CD4-positive, alpha-beta T cell treated with Interleukin-6 at 100 ng/mL for 8 hours (primary cell): Measurements from ENCODE around the gene RABAC1.
A peak's percentile ranks its signal among the peaks of the same experiment; 100 is the strongest.

Experiments used
- DNase-seq: peaks from one replicate; pipeline ENCODE4 v3.0.0-alpha.2; 2020; ENCODE audit warnings: mixed read lengths, low spot score

Gene RABAC1

GRCh38 chr19:41928754-41929535 lies 30.2 kb downstream of the RABAC1 start:
- DNase-seq, result peak; percentile 59

GRCh38 chr19:41928221-41928683 lies 30.9 kb downstream of the RABAC1 start, which contains the start of gene ERFL:
TSS of gene ERFL (minus strand) at chr19:41928449. CDS start at chr19:41912919, 15,530 bp downstream.
- no peak for DNase-seq

- DNase-seq, result peak; percentile 35
Measured at GRCh38 chr19:41927497-41928192, 31.5 kb downstream of the RABAC1 start.

GRCh38 chr19:41926763-41927496 lies 32.2 kb downstream of the RABAC1 start:
- no peak for DNase-seq

- no peak for DNase-seq
Measured at GRCh38 chr19:41926028-41926762, 32.9 kb downstream of the RABAC1 start.

GRCh38 chr19:41925208-41926003 lies 33.7 kb downstream of the RABAC1 start:
- no peak for DNase-seq

- no peak for DNase-seq
Measured at GRCh38 chr19:41924151-41925145, 34.7 kb downstream of the RABAC1 start.

GRCh38 chr19:41923045-41923788 lies 35.9 kb downstream of the RABAC1 start:
- no peak for DNase-seq

- DNase-seq, result no peak
Measured at GRCh38 chr19:41922585-41922984, 36.5 kb downstream of the RABAC1 start.

GRCh38 chr19:41921577-41922576 lies 37.2 kb downstream of the RABAC1 start:
- DNase-seq, result no peak

GRCh38 chr19:41920882-41921576 lies 38.1 kb downstream of the RABAC1 start:
- DNase-seq, result no peak

- DNase-seq, result no peak
Measured at GRCh38 chr19:41919948-41920712, 39.0 kb downstream of the RABAC1 start.

GRCh38 chr19:41918653-41919244 lies 40.4 kb downstream of the RABAC1 start:
- DNase-seq, result no peak

GRCh38 chr19:41918095-41918494 lies 41.0 kb downstream of the RABAC1 start:
- no peak for DNase-seq

GRCh38 chr19:41917676-41918075 lies 41.4 kb downstream of the RABAC1 start:
- DNase-seq, result no peak
